ENCODE data around the gene PRSS57. TPM values are rescaled to one million over a fixed set of nuclear protein-coding genes. Genes with fewer than 3 reads are reported as not detected.
"Not testable (repeated sequence)": the region's sequence is repeated elsewhere in the genome, so short reads cannot be mapped to it uniquely, and the experiment has no call there.

The PRSS57 gene
- total RNA-seq, 1 donor from 2014 or later: not detected

- DNase-seq (ENCODE audit: low read depth): no peak
Observed at GRCh38 chr19:723247-723646, 28.0 kb upstream of the PRSS57 start.

GRCh38 chr19:722553-723101 lies 27.4 kb upstream of the PRSS57 start:
- DNase-seq (ENCODE audit: low read depth): no peak

- DNase-seq (ENCODE audit: low read depth): no peak
Observed at GRCh38 chr19:720345-721160, 25.3 kb upstream of the PRSS57 start.

GRCh38 chr19:719636-720344 lies 24.5 kb upstream of the PRSS57 start:
- no peak for DNase-seq (ENCODE audit: low read depth)

GRCh38 chr19:718991-719512 lies 23.8 kb upstream of the PRSS57 start:
- no peak for DNase-seq (ENCODE audit: low read depth)

- DNase-seq (ENCODE audit: low read depth): no peak
Observed at GRCh38 chr19:718251-718951, 23.1 kb upstream of the PRSS57 start.

- no peak for DNase-seq (ENCODE audit: low read depth)
Observed at GRCh38 chr19:715347-715746, 20.1 kb upstream of the PRSS57 start.

GRCh38 chr19:711254-711653 lies 16.0 kb upstream of the PRSS57 start:
- DNase-seq (ENCODE audit: low read depth): no peak

GRCh38 chr19:710767-711166 lies 15.5 kb upstream of the PRSS57 start:
- DNase-seq (ENCODE audit: low read depth): peak; percentile 21

- no peak for DNase-seq (ENCODE audit: low read depth)
Observed at GRCh38 chr19:709965-710571, 14.8 kb upstream of the PRSS57 start.

GRCh38 chr19:709196-709964 lies 14.1 kb upstream of the PRSS57 start:
- no peak for DNase-seq (ENCODE audit: low read depth)

- no peak for DNase-seq (ENCODE audit: low read depth)
Observed at GRCh38 chr19:708154-709143, 13.2 kb upstream of the PRSS57 start, which contains the start of gene PALM. Gene PALM, plus strand, starts transcription at chr19:708935. Its CDS starts 212 bp downstream, at chr19:709147.

- DNase-seq (ENCODE audit: low read depth): no peak
Observed at GRCh38 chr19:704447-704741, 9.1 kb upstream of the PRSS57 start.

GRCh38 chr19:703651-704446 lies 8.6 kb upstream of the PRSS57 start:
- peak; percentile 27 for DNase-seq (ENCODE audit: low read depth)

- no peak for DNase-seq (ENCODE audit: low read depth)
Observed at GRCh38 chr19:703329-703650, 8.0 kb upstream of the PRSS57 start.

- DNase-seq (ENCODE audit: low read depth): not testable (repeated sequence)
Observed at GRCh38 chr19:702847-703246, 7.6 kb upstream of the PRSS57 start.

GRCh38 chr19:699885-700284 lies 4.6 kb upstream of the PRSS57 start:
- DNase-seq (ENCODE audit: low read depth): not testable (repeated sequence)

- not testable (repeated sequence) for DNase-seq (ENCODE audit: low read depth)
Observed at GRCh38 chr19:698529-698928, 3.3 kb upstream of the PRSS57 start.

Measured in renal cortical epithelial cell (primary cell).